NCI-H1930 (cell line): ENCODE measurements around the gene GFRA1.

Experiments
- DNase-seq, 2 experiments: peaks; one replicate each; lab custom pipeline; 2025; lab: John Stamatoyannopoulos, UW

The GFRA1 gene

DNA sequence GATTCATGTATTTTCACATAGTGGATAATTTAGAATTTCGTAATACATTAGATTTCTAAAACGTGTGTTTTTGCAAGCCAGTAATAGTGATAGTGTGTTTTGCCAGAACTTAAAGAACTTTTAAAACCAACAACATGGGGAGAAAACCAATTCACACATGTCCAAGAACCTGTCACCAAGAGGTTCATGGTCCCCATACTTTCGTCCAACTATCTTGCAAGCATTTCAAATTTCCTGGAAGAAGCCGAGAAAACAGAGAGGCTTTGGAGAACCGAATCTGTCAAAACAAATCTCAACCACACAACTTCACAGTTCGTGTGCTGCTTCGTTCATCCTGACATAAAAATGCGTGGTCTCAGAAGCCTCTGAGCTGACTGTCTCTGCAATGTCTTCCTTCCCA lies 31.9 kb downstream of the GFRA1 start:
- no peak for DNase-seq

DNA sequence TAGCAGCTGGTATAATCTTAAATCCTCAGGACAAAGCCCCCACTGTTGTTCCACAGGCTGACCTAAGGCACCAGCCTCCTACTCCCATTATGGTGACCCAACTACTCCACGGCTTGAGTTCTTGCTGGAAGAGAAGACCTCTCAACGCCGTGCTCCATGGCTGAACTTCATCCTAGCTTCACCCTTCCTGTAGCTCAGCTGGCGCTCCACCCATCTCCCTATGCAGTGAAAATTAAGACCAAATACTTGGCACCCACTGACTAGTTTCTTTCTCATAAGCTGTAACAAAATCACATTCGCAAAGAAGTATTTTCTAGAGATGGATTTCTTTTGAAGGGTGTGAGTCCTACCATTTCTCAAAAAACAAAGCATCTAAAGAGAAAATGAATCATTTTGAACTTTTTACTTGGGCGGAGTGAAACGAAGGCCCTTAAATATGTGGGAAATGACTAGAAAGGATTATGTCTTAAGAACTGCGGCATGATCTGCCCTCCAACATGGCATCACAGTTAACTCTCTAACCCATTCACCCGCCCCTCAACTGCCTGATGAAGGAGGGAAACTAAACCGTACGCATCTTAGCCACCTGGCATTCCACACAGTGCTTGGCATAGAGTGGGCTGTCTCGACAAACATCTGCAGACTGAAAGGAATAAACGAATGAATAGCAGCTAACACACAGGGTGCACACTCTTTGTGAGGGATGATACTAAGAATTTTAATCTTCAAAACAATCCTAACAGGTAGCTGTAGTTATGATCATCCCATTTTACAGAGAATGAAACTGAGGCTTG lies 32.7 kb downstream of the GFRA1 start:
- DNase-seq = no peak

- no peak for DNase-seq
Measured at GRCh38 chr10:116239229-116239628, 33.8 kb downstream of the GFRA1 start.

- DNase-seq = peak in 1 of 2 experiments; percentile 6
Measured at GRCh38 chr10:116237970-116238369, 35.0 kb downstream of the GFRA1 start.

- DNase-seq = no peak
Measured at GRCh38 chr10:116237260-116237659, 35.7 kb downstream of the GFRA1 start.

DNA sequence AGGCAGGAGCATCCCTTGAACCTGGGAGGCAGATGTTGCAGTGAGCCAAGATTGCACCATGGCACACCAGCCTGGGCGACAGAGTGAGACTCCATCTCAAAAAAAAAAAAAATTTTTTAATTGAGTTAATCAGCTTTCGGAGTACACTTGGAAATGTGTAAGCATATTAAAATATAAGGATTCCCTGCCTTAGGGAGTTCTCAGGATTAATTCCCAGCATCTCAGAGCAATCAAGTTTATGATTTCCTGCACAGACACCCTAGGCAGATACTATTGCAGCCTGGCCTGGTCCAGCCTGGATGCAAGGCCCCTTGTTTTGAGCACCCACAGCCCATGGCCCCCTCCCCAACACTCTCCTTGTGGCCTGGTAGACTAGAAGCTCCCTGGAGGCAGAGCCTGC lies 39.8 kb downstream of the GFRA1 start:
- no peak for DNase-seq

DNA sequence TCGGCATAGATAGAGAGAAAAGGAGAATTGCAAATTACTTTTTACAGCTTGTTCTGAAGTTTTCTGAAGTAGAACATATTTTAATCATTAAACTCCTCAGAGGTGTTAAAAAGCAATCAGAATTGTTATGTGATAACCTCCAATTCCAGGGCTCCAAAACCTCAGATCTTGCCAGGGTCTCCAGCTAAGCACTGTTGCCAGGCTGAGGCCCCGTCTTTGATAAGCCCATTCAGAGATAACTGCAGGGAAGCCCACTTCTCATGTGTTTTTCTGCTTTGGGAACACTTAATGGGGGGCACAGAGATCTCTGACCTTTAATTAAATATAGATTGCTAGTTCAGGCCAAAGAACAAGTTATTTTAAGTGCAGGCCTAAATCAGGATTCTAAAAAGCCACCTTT lies 40.4 kb downstream of the GFRA1 start:
- no peak for DNase-seq

- DNase-seq = no peak
Measured at GRCh38 chr10:116226766-116227165, 46.2 kb downstream of the GFRA1 start.

DNA sequence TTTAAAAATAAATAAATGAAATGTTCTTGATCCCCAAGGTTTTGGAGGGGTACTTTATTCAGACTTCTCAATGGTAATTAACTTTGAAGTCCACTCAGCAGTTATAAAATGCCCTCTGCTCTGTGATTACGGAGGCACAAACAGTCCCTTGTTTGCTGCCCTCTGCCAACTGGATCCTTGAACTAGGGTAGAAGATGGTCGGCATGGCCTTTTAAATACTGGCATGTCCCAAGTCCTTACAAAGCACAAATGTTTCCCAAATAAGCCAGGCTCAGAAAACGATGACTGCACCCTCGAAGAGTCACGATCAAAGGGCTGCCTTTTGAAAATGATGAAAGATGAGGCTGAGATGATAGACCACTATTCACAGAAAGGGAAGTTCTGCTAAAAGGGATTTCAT lies 47.0 kb downstream of the GFRA1 start:
- no peak for DNase-seq

GRCh38 chr10:116223289-116223688 lies 49.7 kb downstream of the GFRA1 start:
- no peak for DNase-seq

GRCh38 chr10:116221053-116221452 lies 52.0 kb downstream of the GFRA1 start:
- DNase-seq = no peak

DNA sequence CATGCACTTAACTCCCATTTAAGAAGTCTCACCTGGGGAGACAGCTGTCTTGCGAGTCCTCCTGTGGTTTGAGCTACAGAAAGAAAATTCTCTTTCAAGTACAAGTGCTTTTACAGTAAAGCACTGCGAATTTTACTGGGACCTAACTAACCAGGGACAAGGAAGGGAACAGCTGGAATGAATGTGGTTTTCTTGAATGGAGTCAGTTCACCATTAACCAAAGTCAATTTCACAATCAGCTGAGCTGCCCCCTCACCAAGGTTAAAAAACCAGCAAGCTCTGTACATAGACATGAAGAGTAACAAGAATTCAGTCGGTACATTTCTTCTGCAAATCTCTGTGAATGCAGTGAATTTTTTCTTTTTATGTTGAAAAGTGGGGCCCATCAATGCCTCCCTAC lies 56.3 kb downstream of the GFRA1 start:
- no peak for DNase-seq

DNA sequence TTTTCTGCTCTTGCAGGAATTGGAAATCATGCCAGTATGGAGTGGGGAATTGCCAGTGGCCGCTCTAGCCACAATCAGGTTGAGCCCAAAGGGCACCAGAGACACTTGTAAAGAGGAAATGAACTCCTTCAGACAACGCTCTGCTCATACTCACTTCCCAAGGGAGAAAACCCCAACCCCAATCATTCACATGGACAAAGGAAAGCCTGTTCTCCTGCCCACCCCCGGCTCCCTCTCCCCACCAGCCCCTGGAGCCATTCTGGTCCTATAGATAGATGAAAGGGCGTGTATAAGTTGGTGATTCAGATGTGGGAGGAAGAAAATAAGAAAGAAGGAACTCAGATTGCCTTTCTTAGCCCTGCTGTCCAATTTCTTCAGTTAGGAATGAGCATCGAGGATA lies 57.4 kb downstream of the GFRA1 start:
- DNase-seq = no peak

GRCh38 chr10:116211682-116212081 lies 61.3 kb downstream of the GFRA1 start:
- no peak for DNase-seq

- DNase-seq = no peak
Measured at GRCh38 chr10:116210588-116211346, 62.2 kb downstream of the GFRA1 start.

- DNase-seq = no peak
Measured at GRCh38 chr10:116209781-116210180, 63.2 kb downstream of the GFRA1 start.

DNA sequence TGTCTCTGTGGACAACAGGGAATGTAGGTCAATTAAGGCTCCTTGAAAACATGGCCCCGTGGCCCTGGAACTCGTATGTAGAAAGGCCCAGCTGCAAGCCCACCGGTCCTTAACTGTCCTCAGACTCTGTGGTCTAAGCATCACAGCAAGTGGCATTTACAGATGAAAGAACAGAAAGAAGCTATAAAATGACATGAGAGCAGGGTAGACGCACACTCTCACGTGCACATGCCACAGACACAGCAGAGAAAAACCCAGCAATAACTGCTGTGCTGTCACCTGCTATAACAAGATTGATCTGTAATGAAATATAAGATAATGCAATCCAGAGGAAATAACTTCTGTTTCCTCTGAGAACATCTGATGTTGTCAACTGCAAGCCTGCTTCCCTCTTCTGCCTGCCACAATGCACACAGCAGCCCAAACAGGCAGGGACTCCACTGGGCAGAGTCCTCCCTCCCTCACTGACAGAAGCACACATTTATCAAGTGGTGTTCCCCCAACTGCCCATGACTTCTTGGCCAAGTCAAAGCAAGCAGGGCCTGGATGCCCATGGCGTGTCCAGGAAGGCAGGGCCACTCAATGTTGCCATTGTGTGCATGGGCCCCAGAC lies 63.9 kb downstream of the GFRA1 start:
- DNase-seq = no peak

DNA sequence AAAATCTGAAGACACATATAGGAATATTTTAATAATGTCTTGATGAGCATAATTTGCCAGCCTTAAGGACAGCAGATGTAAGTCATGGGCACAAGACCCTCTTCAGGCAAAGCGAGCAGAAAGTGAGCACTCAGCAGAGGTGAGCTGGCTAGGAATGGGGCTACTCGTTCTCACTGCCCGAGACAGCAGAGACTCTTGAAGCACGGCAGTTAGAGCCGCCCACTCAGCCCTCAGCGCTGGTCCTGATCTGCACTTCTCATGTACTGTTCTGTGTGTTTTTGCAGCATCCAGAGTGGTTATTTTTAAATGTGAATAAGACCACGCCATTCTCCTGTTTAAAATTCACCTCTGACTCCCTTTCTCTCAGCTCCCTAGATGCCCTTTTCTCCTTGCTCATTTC lies 65.3 kb downstream of the GFRA1 start:
- DNase-seq = no peak

- no peak for DNase-seq
Measured at GRCh38 chr10:116203661-116204060, 69.3 kb downstream of the GFRA1 start.

- DNase-seq = no peak
Measured at GRCh38 chr10:116201670-116202430, 71.2 kb downstream of the GFRA1 start.

- DNase-seq = no peak
Measured at GRCh38 chr10:116201011-116201410, 72.0 kb downstream of the GFRA1 start.

- DNase-seq = no peak
Measured at GRCh38 chr10:116198676-116199035, 74.3 kb downstream of the GFRA1 start.
